Measurements from ENCODE around the gene DNAL1.

Gene DNAL1

DNA sequence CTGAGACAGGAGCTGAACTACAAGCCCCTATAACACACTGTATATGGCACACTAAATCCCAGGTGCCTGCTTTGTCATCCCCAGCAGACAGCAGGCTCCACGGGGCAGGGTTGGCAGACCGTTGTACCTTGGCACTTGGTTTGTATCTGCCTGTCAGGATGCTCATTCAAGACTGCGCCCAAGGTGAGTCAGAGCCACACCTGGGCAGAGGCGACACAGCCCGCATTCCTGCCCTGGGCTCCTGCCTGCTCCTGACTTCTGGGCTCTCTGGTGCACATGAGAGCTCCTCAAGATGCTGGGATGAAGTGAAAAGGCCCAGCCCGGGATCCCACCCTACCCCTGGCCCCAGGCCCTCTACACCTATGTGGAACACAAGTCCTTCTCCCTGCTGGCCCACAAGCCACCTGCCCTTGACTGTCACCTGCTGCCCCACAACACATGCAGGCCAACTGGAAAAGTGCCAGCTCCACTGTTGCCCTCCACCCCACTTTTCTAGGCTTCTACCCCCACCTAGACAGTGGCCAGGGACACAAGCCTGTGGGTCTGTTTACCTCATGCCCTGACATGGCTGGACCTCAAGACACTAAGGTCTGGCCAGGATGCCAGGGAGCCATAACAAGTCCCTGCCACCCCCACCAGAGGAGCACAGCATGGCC is 100.2 kb downstream of the DNAL1 start:
- DNase-seq: no peak

DNA sequence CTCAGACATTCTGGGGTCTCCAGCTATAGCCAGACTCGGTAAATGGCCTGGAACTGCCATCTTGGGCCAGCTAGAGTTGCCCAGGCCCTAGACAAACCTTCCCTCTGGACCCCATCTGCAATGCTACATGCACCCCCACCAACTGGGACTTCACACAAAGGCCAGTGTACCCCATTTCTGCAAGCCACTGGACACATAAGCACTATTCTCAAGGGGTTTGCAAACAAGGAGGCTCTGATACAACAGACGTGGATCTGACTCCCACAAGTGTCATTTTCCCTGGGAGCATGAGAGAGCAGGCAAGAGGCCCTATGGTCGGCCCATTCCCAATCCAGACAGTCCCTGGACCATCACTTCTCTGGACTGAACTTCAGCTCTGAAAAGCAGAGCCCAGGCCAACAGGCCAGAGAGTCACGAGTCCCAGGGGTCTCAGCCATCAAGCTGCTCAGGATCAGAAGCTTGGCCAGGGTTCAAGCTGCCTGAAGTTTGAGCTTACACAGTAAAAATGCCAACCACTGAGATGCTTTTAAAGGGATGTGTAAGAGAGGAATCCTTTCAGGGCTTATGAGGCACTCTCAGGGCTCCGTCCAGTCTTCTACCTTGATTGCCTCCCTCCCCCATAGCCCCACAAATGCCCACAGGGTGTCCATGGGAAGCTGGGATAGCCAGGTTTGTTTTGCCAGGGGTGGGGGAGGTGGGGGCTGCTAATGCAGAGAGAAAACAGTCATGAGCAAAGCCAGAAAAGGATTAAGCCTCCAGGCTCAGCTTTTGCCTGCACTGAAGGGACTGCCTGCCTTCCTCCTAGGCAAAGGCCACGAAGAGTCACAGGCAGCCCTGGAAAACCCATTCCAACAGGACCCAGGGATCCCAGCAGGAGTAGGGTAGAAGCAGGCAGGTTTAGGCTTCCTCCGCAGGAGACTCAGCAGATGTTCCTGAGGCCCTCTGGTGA is 101.1 kb downstream of the DNAL1 start:
- no peak for DNase-seq

DNA sequence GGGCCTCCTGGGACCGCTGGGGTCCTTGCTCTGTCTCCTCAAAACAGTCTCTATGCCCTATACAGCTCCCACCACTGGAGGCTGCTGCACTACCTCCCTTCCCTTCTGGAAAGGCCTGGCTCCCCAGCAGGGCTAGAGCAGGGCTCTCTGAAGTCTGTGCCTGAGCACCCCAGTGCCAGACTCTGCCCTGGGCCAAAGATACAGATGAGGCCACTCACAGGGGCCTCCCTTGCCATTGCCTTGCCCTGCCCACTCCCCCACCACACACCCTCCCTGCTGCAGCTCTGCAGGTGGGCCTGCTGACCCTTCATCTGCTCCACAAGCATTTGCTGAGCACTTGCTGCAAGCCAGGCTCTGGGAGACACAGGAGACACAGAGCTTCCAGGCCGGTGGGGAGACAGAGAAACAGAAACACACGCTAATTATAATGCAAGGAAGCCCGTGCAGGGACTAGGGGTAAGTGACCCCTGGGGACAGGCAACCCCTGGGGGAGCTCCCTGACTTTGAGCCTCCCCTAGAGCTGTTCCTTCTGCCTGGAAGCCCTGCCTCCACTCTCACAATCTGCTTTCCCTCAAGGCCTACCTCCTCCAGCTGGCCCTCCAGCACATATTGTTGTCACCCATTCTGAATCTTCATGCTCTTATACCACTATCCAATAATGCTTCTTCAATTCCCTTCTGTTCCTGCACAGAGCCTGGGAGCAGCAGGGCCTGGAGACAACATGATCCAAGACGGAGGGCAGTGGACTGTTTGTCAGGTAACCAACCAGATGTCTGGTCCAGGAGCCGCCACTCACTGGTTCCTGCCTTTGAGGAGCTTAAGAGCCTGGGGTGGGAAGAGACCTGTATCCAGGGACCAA is 102.0 kb downstream of the DNAL1 start:
- no peak for DNase-seq

DNA sequence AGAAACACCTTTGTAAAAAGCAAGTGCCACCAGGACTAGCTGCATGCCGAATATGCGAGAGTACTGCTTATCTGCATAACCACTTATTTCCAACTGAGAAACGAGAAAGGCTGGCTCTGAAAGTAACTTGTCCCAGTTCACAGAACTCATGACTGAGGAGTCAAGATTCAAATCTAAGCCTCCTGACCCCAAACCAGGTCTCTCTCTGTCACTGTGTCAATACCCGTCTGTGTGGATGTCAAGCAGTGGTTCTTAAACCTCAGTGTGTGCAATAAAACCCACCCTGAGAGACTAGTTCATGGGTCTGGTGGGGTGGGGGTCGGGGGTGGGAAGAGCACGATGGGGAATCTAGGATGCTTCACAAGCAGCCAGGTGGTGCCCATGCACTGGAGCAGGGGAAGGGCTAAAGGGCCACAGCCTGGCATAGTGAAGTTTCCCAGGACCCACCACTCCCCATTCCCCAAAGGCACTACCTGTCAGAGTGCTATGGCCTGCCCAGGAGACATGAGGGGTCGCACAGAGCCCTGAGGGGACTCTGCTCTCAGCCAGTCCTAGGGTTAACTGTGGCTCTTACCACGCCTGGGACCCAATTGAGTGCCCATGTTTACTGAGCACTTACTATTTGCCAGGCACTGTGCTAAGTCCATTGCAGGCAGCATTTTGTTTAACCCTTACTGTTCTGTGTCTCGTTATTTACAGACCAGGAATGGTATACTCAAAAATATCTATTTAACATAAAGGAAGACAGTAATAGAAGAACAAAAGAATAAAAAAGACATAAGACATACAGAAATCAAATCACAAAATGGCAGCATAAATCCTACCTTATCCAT is 102.8 kb downstream of the DNAL1 start:
- no peak for DNase-seq

DNA sequence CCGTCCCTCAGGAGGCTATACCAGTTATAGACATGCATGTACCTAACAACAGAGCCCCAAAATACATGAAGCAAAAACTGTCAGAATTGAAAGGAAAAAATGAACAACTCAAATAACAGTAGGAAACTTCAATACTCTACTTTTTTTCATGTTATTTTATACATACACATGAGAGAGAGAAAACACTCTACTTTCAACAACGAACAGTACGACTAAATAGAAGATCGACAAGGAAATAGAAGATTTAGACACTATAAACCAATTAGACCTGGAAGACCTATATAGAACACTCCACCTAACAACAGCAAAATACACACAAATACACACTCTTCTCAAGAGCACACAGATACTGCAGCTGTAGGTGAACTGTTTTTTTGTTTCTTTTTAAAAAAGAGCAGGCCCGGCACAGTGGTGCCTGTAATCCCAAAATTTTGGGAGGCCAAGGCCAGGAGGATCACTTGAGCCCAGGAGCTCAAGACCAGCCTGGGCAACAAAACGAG is 104.1 kb downstream of the DNAL1 start:
- DNase-seq: no peak

DNA sequence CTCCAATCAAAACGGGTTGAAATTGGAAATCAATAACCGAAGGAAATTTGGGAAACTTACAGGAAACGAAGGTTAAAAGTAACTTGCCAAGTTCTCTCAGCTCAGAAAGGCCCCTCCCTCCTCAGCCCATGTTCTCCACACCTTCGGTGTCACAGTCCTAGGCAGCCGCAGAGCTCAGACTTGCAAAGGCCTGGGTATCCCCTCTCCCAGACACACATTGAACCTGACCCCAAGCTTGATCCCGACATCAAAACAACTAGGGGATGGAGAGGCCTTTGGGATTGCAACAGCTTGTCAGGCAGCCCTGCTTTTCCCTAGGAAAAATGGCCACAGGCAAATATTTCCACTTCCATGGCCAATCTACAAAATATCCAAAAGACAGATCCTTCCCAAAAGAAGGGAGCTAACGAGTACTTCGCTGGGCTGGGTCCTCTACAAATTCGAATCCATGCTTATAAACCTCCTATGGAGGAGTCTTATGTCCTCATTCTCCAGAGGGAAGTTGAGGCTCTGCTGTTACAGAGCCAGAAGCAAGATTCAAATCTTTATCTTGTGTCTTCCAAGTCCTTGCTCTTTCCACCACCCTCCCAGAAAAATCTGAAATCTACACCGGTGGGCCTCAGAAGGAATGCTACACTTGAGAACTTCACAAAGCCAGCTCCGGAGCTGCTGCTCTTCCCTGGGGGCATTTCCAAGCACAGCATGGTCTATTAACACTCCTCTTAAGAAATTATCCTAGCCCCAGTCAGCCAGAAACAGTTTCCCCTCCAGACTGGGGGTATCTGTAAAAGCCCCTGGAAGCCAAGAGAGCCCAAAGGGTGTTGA is 105.1 kb downstream of the DNAL1 start:
- DNase-seq: no peak

DNA sequence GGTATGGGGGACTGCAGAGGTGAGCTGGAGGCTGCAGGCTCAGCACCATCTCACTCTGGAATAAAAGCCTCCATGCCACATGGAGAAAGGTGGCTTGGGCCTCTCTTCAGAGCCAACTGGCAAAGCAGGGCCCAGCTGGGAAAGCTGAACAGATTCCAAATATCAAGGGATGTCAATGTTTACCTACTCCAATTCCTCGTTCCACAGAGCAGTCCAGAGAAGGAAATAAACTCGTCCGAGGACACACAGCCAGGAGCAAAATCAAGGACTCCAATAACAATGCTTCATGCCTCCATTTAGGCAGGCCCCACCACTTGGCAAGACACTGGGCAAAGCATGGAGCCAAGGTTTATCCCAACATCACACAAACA is 105.7 kb downstream of the DNAL1 start:
- DNase-seq: no peak

DNA sequence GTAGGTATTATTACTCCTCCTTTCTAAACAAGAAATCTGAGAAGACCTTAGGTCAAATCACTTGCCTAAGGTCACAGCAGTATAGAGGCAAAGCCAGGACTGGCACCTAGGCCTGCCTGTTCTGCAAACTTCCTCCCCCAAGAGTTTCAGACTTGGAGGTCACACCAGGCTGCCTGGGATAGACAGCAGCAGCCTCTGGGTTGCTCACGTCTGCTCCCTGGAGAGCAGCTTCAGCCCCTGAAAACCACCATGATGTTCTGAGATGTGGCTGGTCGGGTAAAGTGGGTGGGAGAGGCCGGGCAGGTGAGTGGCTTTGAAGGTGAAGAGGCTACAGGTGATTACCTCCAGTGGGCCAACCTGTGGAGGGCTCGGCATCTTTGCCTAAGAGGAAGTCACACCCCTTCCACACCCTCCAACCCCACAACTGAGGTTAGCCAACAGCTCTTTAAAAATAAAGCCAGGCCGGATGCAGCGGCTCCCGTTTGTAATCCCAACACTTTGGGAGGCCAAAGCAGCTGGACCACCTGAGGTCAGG is 106.4 kb downstream of the DNAL1 start:
- no peak for DNase-seq

DNA sequence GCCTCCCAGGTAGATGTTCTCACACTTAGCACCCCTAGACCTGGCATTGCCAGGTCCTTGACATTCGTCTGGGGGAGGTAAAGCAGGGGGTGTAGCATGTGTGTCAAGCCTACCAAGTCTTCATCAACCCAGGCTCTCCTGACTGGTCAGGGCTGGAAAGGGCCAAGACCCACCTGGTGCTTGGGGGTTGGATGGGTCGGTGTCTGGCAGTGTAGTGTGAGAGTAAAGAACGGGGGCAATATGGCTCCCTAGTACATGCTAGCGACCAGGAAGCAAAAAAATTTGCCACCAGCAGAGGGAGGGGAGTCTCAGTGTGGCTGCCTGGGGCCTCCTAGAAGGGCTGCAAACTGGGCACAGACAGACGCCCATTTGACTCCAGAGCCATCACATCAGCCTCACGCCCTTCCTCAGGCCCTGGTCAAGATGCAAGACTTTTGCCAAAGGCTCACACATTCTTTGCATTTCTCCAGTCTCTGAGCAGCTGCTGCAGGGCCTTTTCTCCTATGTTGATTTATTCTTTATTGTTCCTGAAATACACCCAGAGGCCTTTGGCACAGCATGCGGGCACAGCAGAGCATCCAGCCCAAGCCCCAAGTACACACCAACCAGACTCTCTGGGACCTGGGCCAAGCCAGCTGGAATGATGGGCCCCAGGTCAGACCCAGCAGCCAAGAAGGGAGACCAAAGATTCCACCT is 107.7 kb downstream of the DNAL1 start:
- DNase-seq: peak; percentile 12

Measured in NCI-H1092 (cell line).